ENCODE results near the gene UGT1A3.

Gene UGT1A3

GRCh38 chr2:233756429-233757081 is 27.7 kb downstream of the UGT1A3 start:
- DNase-seq (ENCODE audit: extremely low read depth in 1 of 2, low read depth in 1 of 2), result no peak

GRCh38 chr2:233758141-233758540 is 29.3 kb downstream of the UGT1A3 start:
- DNase-seq (ENCODE audit: extremely low read depth in 1 of 2, low read depth in 1 of 2), result no peak

GRCh38 chr2:233758849-233759248 is 30.0 kb downstream of the UGT1A3 start:
- DNase-seq (ENCODE audit: extremely low read depth in 1 of 2, low read depth in 1 of 2), result no peak

GRCh38 chr2:233760043-233760442 is 31.2 kb downstream of the UGT1A3 start, which contains the start of gene UGT1A1:
TSS of gene UGT1A1 (plus strand) at chr2:233760270. CDS start at chr2:233760288, 18 bp downstream.
- DNase-seq (ENCODE audit: extremely low read depth in 1 of 2, low read depth in 1 of 2), result no peak

- no peak for DNase-seq (ENCODE audit: extremely low read depth in 1 of 2, low read depth in 1 of 2)
Observed at GRCh38 chr2:233761040-233761769, 32.4 kb downstream of the UGT1A3 start.

- no peak for DNase-seq (ENCODE audit: extremely low read depth in 1 of 2, low read depth in 1 of 2)
Observed at GRCh38 chr2:233764264-233764663, 35.4 kb downstream of the UGT1A3 start.

- DNase-seq (ENCODE audit: extremely low read depth in 1 of 2, low read depth in 1 of 2), result no peak
Observed at GRCh38 chr2:233764761-233765160, 35.9 kb downstream of the UGT1A3 start.

- no peak for DNase-seq (ENCODE audit: extremely low read depth in 1 of 2, low read depth in 1 of 2)
Observed at GRCh38 chr2:233766416-233766815, 37.6 kb downstream of the UGT1A3 start.

GRCh38 chr2:233768076-233768475 is 39.2 kb downstream of the UGT1A3 start:
- DNase-seq (ENCODE audit: extremely low read depth in 1 of 2, low read depth in 1 of 2), result no peak

- DNase-seq (ENCODE audit: extremely low read depth in 1 of 2, low read depth in 1 of 2), result no peak
Observed at GRCh38 chr2:233769260-233769659, 40.4 kb downstream of the UGT1A3 start.

- DNase-seq (ENCODE audit: extremely low read depth in 1 of 2, low read depth in 1 of 2), result no peak
Observed at GRCh38 chr2:233772153-233772552, 43.3 kb downstream of the UGT1A3 start.

GRCh38 chr2:233772583-233772982 is 43.7 kb downstream of the UGT1A3 start:
- DNase-seq (ENCODE audit: extremely low read depth in 1 of 2, low read depth in 1 of 2), result no peak

- no peak for DNase-seq (ENCODE audit: extremely low read depth in 1 of 2, low read depth in 1 of 2)
Observed at GRCh38 chr2:233773854-233774253, 45.0 kb downstream of the UGT1A3 start.

GRCh38 chr2:233775414-233775813 is 46.6 kb downstream of the UGT1A3 start:
- no peak for DNase-seq (ENCODE audit: extremely low read depth in 1 of 2, low read depth in 1 of 2)

- no peak for DNase-seq (ENCODE audit: extremely low read depth in 1 of 2, low read depth in 1 of 2)
Observed at GRCh38 chr2:233778030-233778429, 49.2 kb downstream of the UGT1A3 start, which contains the start of gene MROH2A. TSS of gene MROH2A (plus strand) at chr2:233778330. CDS start at chr2:233779359, 1,029 bp downstream.

- no peak for DNase-seq (ENCODE audit: extremely low read depth in 1 of 2, low read depth in 1 of 2)
Observed at GRCh38 chr2:233779722-233780121, 50.9 kb downstream of the UGT1A3 start.

GRCh38 chr2:233780771-233781170 is 51.9 kb downstream of the UGT1A3 start:
- no peak for DNase-seq (ENCODE audit: extremely low read depth in 1 of 2, low read depth in 1 of 2)

- no peak for DNase-seq (ENCODE audit: extremely low read depth in 1 of 2, low read depth in 1 of 2)
Observed at GRCh38 chr2:233789554-233789953, 60.7 kb downstream of the UGT1A3 start.

- DNase-seq (ENCODE audit: extremely low read depth in 1 of 2, low read depth in 1 of 2), result no peak
Observed at GRCh38 chr2:233791151-233791882, 62.5 kb downstream of the UGT1A3 start.

GRCh38 chr2:233791883-233792329 is 63.1 kb downstream of the UGT1A3 start:
- DNase-seq (ENCODE audit: extremely low read depth in 1 of 2, low read depth in 1 of 2), result no peak

GRCh38 chr2:233792720-233793119 is 63.9 kb downstream of the UGT1A3 start:
- DNase-seq (ENCODE audit: extremely low read depth in 1 of 2, low read depth in 1 of 2), result no peak

Data from stimulated activated CD8-positive, alpha-beta memory T cell treated with anti-CD3 and anti-CD28 coated beads, Interleukin-7, amount 100 ng/mL, for 48 hours (primary cell).